GM12872 (cell line): ENCODE data around the gene NDOR1.

Source experiments
- TF ChIP-seq, protein P1 (sequence below): IDR thresholded peaks from 3 replicates; pipeline ENCODE4 v1.5.1; 2011; ENCODE audit warnings: low read depth, mild to moderate bottlenecking, low read length, moderate library complexity; ENCODE audit not compliant: insufficient read depth

The NDOR1 gene

DNA sequence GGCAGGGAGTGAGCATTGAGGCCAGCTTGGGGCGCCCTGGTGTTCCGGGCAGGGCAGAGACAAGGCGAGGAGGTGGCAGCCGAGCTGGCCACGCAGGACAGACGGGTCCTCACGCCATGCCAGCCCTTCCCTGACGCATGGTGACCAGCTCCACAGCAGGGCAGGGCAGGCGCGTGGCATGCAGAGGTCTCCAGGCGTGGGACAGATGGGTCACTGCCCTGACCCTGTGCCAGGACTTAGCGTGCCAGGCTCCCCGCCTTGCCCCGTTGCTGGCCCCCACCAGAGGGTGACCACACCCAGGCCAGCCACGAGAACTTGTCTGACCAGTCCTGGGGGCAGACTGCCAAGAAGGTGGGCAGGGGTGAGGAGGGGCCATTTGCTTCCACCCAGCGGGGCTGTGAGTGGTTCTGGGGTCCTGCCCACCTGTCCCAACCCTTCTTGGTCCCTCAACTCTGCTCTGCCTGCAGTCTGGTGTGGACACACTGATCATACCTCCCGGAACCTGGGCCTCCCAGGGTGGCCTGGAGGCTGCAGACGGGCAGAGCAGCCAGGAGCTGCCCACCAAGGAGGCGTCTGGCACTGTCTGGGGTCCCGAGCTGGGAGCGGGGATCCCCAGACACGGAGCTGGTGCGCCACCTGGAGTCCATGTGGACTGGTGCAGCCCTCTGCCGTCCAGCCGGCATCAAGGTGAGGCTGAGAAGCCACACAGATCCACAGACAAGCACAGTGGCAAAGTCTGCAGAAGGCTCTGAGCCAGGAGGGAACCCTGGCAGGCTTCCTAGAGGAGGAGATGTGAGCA, 21.8 kb downstream of the NDOR1 start, which contains the start of gene RNF224:
TSS of gene RNF224 (plus strand) at position 449 of the 799 bp plus-strand sequence. CDS start 834 bp downstream, outside the sequence.
- TF ChIP-seq, protein P1, sequence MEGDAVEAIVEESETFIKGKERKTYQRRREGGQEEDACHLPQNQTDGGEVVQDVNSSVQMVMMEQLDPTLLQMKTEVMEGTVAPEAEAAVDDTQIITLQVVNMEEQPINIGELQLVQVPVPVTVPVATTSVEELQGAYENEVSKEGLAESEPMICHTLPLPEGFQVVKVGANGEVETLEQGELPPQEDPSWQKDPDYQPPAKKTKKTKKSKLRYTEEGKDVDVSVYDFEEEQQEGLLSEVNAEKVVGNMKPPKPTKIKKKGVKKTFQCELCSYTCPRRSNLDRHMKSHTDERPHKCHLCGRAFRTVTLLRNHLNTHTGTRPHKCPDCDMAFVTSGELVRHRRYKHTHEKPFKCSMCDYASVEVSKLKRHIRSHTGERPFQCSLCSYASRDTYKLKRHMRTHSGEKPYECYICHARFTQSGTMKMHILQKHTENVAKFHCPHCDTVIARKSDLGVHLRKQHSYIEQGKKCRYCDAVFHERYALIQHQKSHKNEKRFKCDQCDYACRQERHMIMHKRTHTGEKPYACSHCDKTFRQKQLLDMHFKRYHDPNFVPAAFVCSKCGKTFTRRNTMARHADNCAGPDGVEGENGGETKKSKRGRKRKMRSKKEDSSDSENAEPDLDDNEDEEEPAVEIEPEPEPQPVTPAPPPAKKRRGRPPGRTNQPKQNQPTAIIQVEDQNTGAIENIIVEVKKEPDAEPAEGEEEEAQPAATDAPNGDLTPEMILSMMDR = peak; percentile 97

DNA sequence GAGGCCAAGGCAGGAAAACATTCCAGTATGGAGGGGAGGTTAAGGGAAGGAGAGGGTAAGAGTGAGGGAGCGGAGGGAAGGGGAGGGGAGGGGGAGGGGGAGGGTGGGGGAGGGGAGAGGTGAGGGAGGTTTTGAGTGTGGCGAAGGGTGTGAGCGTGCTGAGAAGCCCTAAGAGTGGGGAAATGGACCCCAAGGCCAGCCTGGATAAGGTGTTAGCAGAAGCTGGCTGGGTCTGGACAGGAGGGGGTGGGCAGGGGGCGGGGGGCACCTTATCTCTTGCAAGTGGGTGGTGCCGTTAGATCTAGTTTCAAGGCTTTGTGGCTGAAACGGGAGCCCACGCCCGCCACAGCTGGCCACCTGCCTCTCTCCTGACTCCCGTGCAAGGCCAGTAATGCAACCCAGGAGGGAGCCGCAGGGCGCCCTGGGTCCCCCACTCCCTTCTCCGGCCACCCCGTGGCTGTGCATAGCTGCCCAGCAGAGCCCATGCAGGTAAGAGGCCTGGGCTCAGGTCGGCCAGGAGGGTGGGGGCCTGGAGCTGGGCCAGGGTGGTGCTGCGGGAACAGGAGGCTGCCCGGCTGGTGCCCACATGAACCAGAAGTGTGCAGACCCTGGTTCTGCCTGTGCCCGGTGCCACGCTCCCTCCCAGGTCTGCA, 22.5 kb downstream of the NDOR1 start:
- TF ChIP-seq, protein P1 = no peak

DNA sequence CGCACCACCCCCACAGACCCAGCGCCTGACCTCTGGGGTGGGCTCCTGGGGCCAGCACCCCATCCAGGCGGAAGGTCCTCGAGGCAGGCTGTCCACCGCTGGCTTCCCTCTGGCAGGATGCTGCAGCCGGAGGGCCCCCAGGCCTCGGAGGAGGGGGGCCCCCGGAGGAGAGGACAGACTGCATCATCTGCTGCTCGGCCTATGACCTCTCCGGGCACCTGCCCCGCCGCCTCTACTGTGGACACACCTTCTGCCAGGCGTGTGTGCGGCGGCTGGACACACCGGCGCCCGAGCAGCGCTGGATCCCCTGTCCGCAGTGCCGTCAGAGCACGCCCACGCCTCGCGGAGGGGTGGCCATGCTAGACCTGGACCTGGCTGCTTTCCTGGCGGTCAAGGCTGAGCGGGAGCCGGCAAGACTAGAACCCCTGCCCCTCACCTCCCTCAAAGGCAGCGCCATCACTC, 23.0 kb downstream of the NDOR1 start:
- TF ChIP-seq, protein P1 = no peak

DNA sequence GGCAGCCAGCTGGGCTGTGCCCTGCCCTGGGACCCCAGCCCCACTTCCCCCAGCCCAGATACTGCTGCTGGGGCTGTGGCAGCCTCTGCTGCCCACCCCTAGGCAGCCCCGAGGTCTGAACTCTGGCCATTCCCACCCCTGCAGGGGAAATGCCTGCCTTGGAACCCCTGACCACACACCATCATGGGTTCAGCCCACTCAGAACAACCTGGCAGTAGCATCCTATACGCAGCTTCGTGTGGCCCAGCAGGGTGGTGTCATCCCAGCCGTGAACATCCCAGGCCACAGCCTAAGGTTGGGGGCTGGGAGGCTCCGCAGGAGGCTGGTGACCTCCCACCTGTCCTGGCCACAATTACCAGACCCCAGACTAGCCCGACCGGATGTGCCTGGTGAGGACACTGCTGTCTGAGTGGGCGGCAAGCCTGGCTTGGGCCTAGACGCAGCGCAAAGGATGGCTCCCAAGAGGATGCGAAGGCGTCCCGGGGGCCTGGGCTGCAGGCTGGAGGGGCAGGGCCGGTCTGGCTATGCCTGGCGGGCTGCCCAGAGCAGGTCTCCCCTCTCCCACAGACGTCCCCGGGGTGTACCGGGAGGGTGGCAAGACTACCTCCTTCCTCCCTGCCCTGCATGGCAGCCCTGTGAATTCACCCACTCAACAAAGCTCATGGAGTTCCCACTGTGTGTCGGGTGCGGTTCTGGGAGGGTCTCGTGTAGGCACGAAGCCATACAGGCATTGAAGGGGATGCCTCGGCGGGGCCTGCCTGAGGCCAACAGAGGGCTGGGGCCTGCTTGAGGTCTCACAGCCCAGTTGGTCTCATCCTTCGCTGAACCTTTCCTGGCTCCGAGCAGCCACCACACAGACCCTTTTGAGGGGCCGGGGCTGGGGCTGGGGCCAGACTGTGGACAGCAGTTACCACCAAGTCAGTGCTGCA, 23.7 kb downstream of the NDOR1 start:
- TF ChIP-seq, protein P1 = no peak

DNA sequence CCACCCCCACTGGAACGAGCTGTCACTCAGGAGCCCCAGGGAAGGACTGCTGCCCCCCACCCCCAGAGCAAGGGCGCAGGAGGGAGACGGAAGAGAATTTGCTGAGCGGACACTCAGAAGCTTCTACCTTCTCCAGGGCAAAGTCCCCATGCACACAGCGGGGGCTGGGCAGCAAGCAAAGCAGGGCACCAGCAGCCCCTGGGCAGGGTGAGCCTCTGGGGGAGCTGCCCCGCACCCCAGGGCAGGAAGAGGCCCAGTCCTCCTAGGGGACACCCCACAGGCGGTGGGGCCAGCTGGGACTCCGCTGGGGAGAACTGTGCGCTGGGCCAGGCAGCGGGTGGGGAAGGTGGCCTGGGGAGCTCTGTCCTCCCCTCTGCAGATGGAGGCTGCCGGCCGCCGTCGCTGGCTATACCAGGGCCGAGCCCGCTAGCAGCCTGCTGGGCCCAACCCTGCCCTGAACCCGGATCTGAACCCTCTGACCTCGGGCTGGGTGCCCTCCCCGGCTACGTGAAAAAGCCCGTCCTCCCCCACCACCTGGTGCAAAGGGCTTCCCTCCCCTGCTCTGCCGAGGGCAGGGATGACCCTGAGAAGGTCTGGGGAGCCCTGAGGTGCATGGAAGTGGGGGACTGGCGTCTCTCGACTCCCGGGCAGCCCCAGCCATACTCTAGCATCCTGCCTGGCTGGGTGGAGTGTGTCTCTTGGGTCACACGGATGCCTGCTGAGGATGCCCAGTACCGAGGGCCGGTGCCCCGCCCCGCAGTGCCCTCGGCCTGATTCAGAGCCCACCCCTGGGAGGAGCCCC, 24.6 kb downstream of the NDOR1 start:
- TF ChIP-seq, protein P1 = no peak

DNA sequence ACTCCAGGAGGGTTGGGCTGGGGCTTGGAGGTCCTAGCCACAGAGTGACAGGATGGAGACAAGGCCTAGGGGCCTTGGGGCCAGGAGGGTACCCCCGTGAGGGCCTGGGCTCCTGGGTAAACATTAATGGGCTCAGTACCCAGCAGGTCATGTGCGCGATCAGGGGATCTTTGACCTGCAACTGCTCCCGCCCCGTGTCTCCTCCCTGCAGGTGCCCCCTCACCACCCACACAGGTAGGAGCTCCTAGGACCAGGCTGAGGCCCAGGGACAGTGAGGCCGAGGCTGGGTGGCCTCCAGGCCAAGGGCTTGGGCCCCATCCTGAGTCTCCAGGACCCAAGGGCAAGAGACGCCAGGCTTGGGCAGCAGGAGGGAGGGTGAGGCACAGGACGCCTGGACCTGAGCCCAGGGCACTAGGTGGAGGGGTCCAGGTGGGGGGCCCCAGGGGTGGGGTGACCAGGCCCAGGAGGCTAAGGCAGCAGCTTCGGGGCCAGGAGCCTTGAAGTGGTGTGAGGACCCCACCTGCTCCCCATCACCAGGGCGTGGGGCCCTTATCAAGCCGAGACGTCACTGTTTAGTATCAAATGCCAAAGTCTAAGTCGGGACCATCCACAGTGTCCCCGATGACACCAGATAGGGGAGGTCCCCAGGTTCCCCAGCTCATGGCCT, 25.3 kb downstream of the NDOR1 start, which contains the start of gene SLC34A3:
TSS of gene SLC34A3 (plus strand) at position 197 of the 667 bp plus-strand sequence. CDS start 802 bp downstream, outside the sequence.
- TF ChIP-seq, protein P1 = no peak
